ENCODE measurements around the gene RBM47.
"Not testable (repeated sequence)": the region's sequence is repeated elsewhere in the genome, so short reads cannot be mapped to it uniquely, and the experiment has no call there.

Gene RBM47

DNA sequence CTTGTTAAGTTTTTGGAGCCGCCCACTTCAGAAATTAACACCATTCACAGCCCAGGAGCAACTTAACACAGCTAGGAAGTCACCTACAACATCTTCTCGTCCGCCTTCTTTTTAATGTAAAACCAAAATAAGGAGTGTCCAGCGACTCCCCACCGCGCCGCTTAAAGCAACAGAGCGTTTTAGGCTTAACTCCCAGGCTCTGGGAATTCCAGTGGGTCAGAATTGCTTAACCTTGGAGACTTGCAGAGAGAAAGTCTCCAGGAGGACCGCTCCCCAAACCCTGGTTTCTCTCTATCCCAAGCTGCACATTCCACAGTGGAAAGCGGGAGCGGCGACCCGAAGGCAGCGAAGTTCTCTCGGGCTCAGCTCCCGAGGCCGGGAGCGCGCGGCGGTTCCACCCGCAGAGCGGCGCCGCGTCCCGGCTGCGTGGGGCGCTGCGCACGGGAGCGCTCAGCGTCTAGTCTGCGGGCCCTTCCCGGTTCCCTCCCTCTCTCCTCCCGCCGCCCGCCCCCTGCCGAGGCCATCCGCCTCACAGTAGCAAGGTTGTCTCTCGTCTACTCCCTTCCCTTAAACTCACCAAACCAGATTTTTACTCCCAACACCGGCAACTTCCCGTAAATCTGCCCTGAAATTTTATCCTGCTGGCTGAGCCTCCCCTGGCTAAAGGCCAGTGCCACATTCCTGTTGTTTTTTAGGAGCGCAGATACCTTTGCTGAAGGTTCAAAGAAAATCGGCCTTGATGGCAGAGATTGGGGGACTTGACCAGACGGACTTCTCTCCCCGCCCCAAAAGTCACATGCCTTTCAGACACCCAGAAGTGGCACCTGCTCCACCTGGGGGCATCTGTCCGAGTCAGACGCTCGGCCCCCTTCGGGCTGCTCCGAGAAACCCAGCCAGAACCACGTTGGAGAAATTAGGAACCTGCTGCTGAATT is at the start of gene RBM47:
RBM47 (minus strand) TSS at position 464 of the 934 bp plus-strand sequence. CDS start 190,971 bp downstream, outside the sequence.
- peak in 1 of 2 donors; percentile 23 for DNase-seq

DNA sequence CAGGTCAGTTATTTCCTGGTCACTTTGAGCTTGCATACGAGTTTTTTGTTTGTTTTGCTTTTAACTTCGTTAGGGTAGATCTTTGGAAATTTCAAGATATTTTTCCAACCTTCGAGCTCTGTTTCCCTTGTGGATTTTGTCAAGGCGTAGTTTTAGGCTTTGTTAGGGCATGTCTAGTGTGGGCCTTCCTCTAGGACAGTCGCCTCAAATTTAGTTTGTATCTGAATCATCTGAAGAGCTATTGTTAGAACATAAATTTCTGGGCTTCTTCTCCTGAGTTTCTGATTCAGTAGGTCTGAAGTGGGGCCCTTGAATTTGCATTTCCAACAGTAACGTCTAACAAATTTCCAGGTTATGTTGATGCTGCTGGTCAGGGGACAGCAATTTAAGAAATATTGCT is 48.8 kb upstream of the RBM47 start:
- no peak for DNase-seq

DNA sequence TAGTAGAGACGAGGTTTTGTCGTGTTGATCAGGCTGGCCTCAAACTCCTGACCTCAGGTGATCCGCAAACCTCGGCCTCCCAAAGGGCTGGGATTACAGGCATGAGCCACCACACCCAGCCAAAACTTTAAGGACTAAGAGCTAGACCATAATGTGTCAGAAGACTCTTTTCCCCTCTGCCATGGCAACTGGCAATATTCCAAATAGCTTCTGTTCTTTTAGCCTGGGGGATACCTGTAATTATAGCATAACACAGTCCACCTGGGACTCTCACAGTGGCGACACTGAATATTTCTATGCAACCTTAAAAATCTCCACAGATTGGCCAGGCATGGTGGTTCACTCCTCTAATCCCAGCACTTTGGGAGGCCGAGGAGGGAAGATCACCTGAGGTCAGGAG is 45.5 kb upstream of the RBM47 start:
- DNase-seq, result no peak

DNA sequence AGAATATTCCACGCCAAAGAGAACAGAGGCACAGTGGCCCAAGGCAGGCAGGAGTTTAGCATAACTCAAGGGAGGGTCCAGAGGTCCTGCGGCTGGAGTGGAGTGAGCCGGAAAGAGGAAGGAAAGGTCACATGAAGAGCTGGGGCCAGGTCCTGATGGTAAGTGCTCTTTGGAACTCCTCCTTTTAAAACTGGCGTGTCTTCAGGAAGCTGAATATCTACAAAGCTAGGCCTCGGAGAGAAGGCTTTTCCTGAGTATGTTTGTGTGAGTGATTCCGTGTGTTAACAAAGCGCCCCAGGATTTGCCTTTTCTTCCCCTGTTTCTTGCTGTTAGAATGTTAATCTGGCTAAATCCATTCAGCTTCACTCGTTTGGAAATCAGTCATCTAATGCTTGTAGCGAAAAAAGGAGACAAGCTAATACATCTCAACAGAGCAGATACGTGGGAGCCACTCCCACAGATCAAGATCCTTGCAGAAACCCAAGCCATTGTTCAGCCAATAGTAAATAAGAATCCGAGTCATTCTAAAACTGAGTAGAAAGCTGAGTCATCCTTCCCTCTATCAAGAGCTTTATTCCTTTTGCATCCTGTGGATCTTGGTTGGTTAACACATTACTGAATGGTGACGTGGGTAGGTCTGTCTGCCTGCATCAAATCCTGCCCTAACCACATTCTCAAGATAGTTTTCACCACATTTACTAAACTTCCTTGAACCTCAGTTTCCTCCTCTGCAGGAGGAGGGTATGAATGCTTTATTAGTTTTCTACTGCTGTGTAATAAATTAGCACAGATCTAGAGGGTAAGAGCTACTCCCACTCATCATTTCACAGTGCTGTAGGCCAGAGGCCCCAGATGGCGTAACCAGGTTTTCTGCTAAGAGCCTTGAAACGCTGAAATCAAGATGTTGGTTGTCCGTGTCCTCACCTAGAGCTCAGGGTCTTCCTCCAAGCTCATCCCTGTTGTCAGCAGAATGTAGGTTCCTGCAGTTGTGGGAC is 43.2 kb upstream of the RBM47 start:
- peak in 1 of 2 donors; percentile 33 for DNase-seq

DNA sequence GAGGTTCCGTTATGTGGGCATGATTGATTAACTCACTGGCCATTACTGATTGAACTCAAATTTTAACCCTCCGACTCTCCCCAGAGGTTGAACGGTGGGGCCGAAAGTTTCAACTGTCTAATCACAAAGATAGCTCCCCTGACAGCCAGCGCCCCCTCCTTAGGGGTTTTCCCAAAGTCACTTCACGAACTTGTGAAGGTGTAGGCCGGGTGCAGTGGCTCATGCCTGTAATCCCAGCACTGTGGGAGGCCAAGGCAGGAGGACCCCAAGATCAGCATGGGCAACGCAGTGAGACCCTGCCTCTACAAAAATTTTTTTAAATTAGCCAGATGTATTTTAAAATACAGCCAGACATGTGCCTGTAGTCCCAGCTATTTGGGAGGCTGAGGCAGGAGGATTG is 39.8 kb upstream of the RBM47 start:
- peak in 1 of 2 donors; percentile 14 for DNase-seq

DNA sequence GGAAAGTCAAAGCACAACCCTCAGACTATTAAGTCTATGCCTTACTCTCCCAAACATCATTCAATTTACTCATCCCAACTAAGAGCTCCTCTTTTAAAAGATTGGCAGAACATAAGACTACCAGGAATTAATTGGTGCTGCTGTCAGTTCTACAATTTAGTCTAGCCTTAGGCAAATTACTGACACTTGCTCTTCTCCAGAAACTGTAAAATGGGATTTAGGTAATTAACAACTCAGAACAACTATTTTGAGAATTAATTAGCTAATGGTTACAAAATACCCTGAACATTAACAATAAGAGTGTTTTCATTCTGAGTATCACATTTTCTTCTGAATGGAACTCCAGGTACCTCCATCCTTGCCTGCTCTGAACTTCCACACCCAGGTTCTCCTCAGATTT is 36.2 kb upstream of the RBM47 start:
- no peak for DNase-seq

DNA sequence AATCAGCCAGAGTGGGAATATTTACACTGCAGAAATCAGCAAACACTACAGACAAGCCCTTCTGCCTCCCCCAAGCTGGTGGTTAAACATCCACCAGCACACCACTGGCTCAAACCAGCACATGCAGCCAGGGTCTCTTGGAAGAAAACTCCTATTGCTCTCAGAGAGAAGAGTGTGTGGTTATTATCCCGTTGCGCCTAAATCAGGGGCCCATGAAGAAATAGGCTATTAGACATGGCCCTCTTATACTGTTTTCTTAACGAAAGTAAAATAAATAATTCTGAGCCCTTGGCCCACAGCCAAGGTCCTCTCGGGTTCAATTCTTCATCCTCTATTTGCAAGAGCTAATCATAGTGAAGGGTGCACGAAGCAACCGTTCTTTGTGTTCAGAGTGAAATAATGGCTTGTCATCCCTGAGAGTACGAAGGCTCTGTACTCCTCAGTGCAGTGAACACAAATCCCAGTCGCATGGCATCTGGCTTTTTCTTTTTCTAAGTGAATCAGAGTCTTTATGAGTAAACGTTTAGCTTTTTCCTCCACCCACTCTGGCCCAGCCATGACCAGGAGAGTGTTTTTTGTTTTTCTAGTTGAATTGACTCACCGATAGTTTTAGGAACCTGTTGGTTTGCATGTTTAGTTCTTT is 33.4 kb upstream of the RBM47 start:
- DNase-seq, result peak in 1 of 2 donors; percentile 31

DNA sequence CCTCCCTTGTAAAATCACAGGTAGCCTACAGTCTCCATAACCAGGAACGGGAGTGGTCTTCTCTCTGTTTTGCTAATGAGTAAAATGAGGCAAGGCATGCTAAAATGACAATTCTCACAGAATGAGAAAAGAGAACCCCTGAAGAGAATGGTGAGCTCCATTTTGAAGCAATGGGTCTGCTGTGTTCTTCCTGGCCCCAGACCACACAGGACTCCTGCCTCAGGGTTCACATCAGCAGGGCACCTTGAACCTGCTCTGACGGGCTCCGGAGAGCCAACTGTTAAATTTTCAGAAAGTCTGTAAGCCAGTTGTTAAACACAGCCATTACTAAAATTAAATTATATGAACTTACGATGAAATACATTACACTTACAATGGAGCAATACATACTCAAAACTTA is 32.1 kb upstream of the RBM47 start:
- DNase-seq, result no peak

DNA sequence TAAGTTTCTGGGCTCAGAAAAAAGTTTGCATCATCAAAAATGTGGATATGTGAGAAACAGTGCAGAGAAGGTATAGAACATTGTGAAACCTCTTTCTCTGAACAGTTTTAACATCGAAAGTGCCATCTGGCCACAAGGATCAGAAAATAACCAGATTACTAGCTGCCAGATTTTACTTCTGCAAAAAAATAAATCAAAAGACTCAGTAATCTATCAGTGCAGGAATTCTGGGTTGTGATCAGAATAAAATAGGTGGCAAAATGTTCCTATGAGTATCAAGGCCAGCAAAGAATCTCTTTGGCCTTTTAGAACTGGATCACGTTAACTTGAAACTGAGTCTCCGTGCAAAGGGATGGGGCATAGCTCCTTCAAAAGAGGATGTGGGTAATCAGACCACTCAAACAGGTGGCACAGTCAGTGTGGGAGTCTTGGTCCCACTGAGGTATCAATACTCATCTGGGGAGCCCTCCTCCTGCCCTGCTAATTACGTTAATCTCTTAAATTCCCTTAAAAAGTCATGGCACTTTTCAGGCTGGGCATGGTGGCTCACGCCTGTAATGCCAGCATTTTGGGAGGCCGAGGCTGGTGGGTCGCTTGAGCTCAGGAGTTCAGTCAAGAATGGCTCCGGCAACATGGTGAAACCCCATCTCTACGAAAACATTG is 26.7 kb upstream of the RBM47 start:
- DNase-seq, result no peak

DNA sequence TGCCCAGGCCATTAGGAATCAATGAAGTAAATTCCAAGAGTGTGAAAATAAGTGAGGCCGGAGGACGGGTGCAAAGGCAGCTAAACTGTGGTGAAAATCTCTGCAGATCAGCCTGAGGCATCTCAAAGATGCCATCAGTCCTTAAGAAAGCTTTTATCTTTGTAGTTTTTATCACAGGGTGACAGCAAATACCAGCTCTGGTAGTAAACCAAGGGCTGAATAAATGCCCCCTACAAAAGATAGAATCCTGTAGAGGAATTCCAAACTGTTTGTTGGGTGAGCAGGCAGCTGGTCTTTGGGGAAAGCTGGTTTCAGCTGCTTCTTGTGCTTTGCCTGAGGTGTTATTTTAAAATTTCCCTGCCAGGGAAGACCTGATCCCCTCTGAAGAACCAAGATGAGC is 21.6 kb upstream of the RBM47 start:
- no peak for DNase-seq

DNA sequence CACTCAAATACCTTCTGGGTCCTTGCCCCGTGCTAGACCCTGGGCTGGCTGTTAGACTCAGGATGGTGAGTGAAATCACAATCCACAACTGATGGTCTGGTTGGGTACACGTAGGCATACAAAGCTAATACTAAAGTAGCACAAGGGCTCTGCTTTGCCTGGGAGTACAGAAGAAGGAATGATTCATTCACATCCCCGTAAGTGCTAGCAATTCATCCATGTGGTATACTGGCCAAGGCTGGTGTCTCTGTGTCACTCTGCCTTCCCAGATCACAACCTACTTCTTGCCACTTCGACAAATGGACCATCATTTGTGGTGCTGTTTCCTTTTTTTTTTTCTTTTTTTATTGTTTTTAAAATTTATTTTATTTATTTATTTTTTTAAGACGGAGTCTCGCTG is 19.7 kb upstream of the RBM47 start:
- no peak for DNase-seq

DNA sequence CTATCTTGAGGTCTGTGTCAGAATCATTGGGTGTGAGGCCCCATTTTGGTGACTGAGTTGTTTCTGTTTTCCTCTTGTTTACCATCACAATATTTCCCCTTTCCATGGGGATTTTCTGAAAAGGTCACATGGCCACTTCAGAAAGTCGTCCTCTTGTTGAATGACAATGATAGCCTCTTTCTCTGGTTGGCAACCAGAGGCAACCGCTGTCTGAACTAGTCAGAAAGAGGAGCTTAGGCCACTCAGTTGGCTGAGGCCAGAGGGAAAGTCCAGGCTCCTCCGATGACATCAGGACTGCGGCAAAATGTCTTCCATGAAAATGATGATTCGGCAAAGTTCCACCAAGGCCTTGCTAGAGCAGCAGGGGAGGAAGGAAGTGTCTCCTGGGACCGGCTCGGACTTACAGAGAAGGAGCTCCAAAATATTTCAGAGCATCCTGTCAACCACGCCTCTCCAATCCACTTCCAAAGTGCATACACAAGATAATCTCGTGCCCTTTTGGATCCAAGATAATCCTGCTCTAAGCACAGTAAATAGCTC is 19.1 kb upstream of the RBM47 start:
- no peak for DNase-seq

DNA sequence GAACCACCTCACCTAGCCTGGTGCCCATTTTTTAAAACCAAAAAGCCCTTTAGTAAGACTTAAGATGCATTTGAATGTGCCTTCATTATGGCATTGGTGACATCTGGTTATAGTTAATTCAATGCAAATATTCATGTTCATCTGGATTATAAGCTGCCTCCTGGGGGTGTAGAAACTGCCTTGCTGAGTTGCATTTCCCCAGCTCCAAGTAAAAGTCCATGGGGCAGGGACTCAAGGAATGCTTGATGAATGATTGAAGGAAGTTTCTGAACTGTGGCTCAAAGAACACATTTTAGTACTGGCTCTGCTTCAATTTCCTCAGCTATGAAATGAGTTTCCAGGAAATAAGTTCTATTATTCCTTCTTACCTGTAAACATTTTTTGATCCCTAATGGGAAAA is 18.5 kb upstream of the RBM47 start:
- no peak for DNase-seq

DNA sequence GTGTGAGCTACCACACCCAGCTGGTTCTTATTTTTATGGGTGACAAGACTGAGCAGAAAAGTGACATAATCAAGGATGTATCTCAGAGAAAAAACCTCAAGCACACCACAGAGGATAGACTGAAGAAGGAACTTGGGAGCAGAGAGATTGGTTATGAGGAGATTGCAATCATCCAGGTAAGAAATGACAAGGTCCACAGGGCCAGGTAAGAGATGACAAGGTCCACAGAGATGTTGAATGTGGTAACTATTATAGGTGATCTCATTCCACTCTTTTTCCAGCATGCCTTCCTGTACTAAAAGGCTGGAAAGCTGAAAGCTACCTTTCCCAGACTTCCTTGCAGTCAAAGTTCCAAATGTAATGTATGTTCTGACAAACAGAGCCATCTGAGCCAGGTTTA is 15.9 kb upstream of the RBM47 start:
- DNase-seq, result no peak

DNA sequence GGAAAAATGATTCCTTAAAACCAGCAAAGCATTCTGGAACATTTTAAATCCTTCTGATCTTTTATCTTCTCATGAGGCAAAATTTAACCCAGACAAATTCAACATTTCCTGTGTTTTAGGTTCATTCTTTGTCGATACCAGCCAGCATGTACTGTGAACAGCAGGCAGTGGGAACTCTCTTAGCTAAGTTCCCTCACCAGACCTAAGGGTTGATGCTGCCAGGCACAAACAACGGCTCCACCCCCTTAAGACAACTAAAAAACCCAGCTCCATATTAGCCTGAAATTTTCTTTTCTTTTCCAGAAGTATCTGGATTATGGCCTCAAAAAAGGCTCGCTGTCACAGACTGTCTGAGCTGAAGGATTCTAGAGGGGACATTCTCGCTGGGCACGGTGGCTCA is 2.4 kb upstream of the RBM47 start:
- DNase-seq, result no peak

DNA sequence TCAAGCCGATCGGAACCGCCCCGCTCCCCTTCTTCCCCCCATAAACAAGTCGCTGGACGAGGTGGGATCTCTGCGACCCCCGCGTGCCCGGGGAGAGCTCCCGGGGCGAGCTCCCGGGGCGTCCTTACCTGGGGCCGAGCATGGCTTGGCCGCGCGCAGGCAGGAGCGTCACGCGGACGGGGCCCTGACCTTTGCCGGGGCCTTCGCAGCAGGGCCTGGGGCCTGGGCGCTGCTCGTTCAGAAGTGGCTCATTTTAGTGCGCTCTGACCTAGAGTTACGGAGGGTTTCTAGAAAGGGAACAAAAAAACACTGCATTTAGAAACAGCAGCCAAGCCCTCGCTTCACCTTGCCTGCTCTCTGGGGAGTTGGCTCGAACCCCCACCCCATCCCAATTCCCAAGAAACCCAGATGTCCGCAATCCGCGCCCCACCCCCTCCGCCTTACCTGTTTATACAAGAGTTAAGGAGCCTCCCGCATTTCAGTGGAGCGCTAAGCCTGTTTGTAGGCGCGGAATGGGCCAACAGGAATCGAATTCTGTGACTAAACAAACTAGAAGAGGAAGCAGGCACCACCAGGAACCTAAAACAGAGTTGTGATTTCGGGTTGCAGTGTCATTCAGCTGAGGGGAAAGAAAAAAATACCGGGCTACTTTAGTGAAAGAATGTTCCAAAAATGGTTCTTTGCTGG is 814 bp upstream of the RBM47 start:
- DNase-seq, result no peak

DNA sequence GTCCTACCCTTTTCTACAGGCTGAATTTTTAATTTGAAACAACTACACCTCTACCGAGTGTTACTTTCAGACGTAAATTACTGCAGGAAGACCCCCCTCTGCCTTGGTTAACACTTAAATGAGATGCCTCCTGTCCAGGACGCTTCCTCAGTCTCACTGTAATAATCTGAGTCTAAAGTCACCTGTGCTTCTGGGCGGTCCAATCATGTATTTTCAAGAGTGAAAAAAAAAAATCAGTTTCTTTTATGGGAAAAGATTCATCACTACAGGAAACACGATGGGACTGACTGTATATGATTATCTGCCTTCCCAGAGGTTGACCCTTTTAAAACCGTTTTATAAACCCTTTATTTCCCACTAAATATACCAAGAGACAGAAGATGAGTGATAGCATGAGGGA is 776 bp downstream of the RBM47 start:
- no peak for DNase-seq

DNA sequence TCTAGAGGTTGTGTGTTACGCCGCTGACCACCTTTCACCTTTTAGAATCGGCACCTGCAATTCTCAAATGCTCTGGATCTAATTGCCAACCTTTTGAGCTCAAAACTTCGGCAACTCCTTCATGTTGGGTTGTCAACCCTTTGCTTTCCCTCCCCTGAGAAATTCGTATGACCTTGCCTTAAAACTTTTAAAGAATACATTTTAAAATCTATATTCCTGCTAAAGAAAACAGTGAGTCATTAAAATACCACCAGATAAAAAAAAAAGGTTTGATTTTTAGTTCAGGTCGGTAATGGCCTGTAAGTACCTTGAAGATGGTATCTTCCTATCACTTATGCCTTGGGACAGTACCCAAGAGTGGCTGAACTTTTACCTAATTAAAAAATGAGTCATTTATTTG is 1.3 kb downstream of the RBM47 start:
- not testable (repeated sequence) for DNase-seq

DNA sequence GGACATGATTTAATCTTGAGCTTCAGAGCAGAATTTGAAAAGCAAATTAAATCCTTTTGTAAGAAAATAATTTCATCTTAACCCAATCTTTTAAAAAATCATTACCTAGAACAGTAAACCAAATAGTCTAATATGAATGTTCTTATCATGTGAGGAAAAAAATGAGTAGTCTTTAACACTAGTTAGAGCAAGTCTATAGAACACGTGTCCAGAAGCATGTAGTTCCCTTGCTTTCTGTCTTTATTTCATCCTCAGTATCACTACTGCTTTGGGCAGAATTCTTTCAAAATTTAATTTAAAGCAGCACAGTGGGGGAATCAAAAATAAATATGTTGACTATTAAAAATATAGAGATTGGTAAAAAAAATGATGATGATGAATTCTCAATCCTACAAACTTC is 2.1 kb downstream of the RBM47 start:
- DNase-seq, result no peak

DNA sequence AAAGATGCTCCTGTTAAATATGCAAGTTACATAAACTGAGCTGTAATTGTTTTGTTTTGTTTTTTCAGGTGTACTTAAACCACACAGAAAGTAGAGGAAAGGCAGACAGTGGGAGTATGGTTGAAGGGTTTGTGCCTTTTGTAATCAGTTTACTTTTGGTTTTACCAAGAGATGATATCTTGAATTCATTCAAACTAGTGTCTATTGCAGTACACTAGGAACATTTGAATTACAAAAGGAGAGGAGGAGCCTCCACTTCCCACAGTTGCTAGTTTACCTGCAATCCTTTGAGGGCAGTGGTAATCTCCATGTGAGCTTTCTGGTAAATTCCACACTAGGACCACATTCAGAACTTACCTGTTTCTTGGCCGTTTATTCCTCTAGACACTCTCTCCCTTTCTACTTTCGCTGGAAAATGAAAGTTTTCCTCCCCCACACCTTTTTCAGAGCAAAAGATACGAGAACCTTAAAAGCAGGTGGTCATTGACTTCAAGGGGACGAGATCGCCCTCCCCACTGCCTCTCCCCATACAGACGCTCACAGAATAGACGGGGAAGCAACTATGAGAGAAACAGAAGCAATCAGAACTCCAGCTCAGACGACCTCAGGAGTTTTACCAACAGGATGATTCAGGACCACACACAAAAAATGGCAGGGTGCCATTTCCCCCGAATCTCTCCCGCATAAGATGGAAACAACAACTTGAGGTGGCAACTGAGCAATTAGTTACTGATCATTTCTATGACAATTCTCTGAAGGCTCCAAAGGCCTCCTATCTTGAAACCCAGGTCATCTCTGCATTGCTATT is 3.3 kb downstream of the RBM47 start:
- DNase-seq, result no peak

DNA sequence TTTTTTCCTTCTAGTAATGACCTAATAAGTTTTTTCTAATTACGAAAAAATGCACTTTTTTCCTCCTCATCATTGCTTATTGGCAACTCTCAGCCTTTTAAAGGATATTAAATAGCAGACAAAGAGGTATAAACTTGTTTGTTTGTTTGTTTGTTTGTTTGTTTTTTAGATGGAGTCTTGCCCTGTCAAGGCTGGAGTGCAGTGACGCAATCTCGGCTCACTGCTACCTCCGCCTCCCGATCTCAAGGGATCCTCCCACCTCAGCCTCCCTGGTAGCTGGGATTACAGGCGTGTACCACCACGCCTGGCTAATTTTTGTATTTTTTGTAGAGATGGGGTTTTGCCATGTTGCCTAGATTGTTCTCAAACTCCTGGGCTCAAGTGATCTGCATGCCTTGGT is 6.0 kb downstream of the RBM47 start:
- no peak for DNase-seq
